ENCODE data around the gene CPE. TPM values are rescaled to one million over a fixed set of nuclear protein-coding genes. Genes with fewer than 3 reads are reported as not detected.

The CPE gene
- polyA plus RNA-seq, 1 experiment: 0.44 TPM

DNA sequence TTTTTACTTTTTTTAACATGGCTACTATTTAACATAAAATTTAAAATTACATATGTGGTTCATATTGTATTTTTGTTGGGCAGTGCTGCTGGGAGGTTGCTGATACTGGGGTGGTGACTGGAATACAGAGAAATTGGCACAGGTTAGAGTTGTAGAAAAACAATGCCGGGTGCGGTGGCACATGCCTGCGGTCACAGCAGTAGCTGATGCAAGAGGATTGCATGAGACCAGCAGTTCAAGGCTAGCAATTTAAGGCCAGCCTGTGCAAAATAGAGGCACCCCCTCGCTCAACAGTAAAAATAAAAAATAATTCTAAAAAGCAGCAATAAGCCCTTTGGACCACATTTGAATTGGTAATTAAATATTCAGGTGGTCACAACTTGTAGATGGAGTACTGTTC lies 11.8 kb upstream of the CPE start:
- no peak for TF ChIP-seq CTCF (IDR thresholded peaks at IDR 0.05; ENCODE audit: insufficient read depth, low read depth, low read length)
- POLR2A ChIA-PET: no interaction called here
- DNase-seq (ENCODE audit: low read depth): no peak
- CTCF ChIA-PET: no interaction called here
- Histone ChIP-seq H3K36me3 (ENCODE audit: control insufficient read depth, insufficient read depth, low read length) (no peaks in the 10 kb centered on the region), H3K27me3 (ENCODE audit: control insufficient read depth, insufficient read depth, low read length) (no peaks in the 10 kb centered on the region), H3K4me3 (ENCODE audit: low read depth, low read length) (no peak overlapping the region)

GRCh38 chr4:165368114-165368513 lies 10.7 kb upstream of the CPE start:
- POLR2A ChIA-PET: no interaction called here
- DNase-seq (ENCODE audit: low read depth): no peak
- Histone ChIP-seq H3K4me3 (ENCODE audit: low read depth, low read length) (no peak overlapping the region), H3K27me3 (ENCODE audit: control insufficient read depth, insufficient read depth, low read length) (no peaks in the 10 kb centered on the region), H3K36me3 (ENCODE audit: control insufficient read depth, insufficient read depth, low read length) (no peaks in the 10 kb centered on the region)
- no peak for TF ChIP-seq CTCF (IDR thresholded peaks at IDR 0.05; ENCODE audit: insufficient read depth, low read depth, low read length)
- CTCF ChIA-PET: no interaction called here

- no peak overlapping the region for H3K4me3 ChIP-seq (ENCODE audit: low read depth, low read length)
- ChIA-PET CTCF (no interaction called here), POLR2A (no interaction called here)
- no peak for DNase-seq (ENCODE audit: low read depth)
- no peak for TF ChIP-seq CTCF (IDR thresholded peaks at IDR 0.05; ENCODE audit: insufficient read depth, low read depth, low read length)
- H3K27me3 ChIP-seq (ENCODE audit: control insufficient read depth, insufficient read depth, low read length): no peaks in the 10 kb centered on the region
- no peaks in the 10 kb centered on the region for H3K36me3 ChIP-seq (ENCODE audit: control insufficient read depth, insufficient read depth, low read length)
Observed at GRCh38 chr4:165368567-165368966, 10.2 kb upstream of the CPE start.

GRCh38 chr4:165369522-165369921 lies 9.3 kb upstream of the CPE start:
- CTCF ChIA-PET: no interaction called here
- no peak for DNase-seq (ENCODE audit: low read depth)
- POLR2A ChIA-PET: no interaction called here

GRCh38 chr4:165370530-165370929 lies 8.3 kb upstream of the CPE start:
- no peak for DNase-seq (ENCODE audit: low read depth)
- no peaks in the 10 kb centered on the region; the same call in 1 of the 2 replicates for H3K27me3 ChIP-seq (ENCODE audit: control insufficient read depth, insufficient read depth, low read length)
- CTCF ChIA-PET: no interaction called here
- POLR2A ChIA-PET: no interaction called here
- H3K4me3 ChIP-seq (ENCODE audit: low read depth, low read length): no peak overlapping the region
- H3K36me3 ChIP-seq (ENCODE audit: control insufficient read depth, insufficient read depth, low read length): no peaks in the 10 kb centered on the region
- no peak for TF ChIP-seq CTCF (IDR thresholded peaks at IDR 0.05; ENCODE audit: insufficient read depth, low read depth, low read length)

More at GRCh38 chr4:165369522-165369921, 9.3 kb upstream of the CPE start:
- H3K27me3 ChIP-seq (ENCODE audit: control insufficient read depth, insufficient read depth, low read length): no peaks in the 10 kb centered on the region
- H3K4me3 ChIP-seq (ENCODE audit: low read depth, low read length): no peak overlapping the region
- no peak for TF ChIP-seq CTCF (IDR thresholded peaks at IDR 0.05; ENCODE audit: insufficient read depth, low read depth, low read length)
- H3K36me3 ChIP-seq (ENCODE audit: control insufficient read depth, insufficient read depth, low read length): no peaks in the 10 kb centered on the region

Data from BJ (cell line).